GM19455 (cell line): ENCODE results near the gene RTN1.
"Not testable (repeated sequence)": the region's sequence is repeated elsewhere in the genome, so short reads cannot be mapped to it uniquely, and the experiment has no call there.

Experiments
- ATAC-seq: cut with Tn5 transposase; IDR thresholded peaks from one replicate; pipeline ENCODE4 v1.9.1; 2021; ENCODE audit not compliant: unreplicated experiment

The RTN1 gene

DNA sequence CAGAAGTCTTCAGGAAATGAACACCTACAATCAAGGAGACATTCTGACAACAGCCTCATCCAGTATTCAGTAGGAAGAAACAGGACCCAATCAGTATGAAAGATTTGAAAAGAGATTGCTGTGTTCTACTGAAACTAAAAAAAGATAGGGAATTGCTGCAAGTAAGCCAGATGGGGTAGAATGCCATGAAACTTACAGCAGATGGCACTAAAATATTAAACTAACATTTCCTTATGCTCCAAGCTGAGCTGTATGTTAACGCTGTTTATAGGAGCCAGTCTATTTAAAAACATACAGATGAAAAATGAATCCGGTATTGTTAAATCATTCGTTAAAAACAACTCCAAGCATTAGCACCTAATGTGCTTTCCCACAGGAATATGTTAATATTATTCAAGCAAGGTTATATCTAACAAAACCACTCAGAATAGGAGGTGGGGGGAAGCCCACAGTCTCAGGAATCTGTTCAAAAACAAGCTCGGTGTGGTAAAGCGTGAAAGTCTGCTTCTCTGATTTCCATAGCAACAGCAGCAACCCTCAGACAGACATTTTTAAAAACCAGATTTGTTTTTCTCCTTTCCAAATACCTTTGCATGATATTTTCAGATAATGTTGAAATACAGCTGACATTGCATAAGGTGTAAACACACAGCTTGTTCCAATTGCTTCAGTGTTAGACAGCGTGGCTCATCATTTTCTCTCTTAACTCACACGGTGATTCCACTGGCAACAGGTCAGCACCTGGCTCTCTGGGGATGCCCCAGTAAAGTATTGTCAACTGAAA lies 162.6 kb downstream of the RTN1 start:
- ATAC-seq = no peak

DNA sequence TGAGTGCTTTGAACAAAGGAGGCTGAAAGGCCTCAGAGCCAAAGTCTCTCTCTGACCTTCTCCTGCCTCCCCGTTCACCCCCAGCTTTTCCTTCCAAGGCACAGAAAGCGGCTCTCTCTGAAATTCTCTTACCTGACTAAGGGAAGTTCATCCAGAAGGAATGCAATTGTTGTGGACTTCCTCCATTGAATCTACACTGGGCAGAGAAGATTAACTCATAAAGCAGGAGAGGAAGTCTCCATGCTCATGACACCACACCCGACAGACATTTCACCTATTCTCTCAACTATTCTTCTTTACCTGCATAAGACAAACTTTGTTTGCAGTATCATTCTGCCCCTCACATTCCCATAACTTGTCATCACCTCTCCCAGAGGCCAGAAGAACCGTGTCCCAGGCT lies 164.7 kb downstream of the RTN1 start:
- no peak for ATAC-seq

DNA sequence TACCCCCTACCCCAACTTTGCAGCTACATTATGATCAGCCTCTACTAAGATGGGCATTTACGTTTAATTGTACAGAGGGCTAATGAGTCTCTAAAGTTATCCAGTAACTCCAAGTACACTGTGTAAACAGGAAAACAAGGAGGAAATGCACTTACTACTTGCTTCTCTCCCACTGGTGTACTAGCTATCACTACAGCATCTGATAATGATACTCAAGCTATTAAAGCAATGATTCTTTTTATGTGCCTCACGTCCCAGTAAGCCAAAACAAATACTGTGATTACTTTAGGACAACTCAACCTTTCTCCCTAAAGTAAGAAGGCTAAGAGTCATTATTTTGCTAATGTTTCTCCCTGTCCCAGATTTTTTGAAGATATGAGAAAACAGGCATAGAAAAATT lies 165.3 kb downstream of the RTN1 start:
- ATAC-seq = no peak

DNA sequence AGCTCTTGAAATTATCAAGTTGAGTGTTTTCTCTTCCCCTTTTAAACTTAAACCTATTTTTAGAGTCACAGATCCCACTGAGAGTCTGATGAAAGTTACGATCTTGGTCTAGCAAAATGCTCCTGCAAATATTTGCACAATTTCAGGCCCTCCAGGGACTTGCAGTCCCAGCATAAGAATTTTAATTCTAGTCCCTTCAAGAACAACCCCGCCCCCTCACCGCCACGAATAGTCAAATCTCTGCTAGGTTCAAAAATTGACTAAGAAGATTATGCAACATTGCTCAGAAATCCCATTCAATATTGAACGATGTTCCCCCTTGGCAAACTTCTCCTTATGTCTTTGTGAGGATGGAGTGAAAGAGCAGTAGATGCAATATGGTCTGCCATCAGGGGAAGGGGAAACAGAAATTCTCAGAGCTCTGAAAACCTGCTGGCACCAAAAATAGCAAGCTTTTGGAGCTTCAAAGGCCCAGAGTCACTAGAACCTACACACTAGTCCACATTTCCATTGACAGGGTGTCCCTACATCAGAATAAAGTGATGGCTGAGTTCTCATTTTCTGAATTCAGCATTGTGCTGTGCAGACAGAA lies 166.4 kb downstream of the RTN1 start:
- ATAC-seq = no peak

DNA sequence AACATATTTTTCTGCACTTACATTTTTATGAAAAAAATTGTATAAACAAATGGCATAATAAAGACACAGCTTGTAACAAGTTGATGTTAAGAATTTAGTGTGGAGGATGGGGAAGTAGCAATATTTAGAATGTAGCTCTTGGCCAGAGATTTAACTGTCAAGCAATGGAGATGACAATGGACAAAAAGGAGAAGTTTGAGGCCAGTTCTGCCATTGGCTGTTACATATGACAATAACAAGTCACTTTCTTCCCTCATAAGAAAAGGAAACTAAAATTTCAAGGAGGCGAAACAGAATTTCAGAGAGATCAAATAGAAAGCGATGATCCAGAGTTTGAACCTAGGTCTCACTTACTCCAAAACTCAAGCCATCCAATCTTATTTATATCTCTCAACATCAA lies 171.1 kb downstream of the RTN1 start:
- no peak for ATAC-seq

- no peak for ATAC-seq
These were observed 171.8 kb downstream of the RTN1 start for GRCh38 chr14:59698793-59699192.

DNA sequence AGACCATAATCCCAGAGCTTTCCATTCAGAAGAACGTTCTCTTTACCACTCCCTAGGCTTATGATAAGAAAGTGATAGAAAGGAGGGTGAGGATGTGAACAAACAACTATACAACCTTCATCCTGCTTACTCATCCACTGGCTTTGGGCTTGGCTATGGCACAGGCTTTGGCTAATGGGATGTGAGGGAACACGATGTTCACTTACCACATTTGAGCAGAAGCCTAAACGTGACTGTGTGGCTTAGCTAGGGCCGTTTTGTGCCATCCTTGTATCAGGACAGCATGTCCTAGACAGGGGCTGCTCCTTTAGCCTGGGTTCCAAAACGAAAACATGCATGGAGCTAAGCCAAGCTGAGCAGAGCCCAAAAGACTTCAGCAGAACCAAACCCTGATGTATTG lies 175.4 kb downstream of the RTN1 start:
- no peak for ATAC-seq

- no peak for ATAC-seq
These were observed 179.3 kb downstream of the RTN1 start for GRCh38 chr14:59691266-59691665.

- no peak for ATAC-seq
These were observed 180.2 kb downstream of the RTN1 start for GRCh38 chr14:59690426-59690825.

GRCh38 chr14:59688224-59689170 lies 182.1 kb downstream of the RTN1 start:
- ATAC-seq = peak; percentile 92

- no peak for ATAC-seq
These were observed 182.9 kb downstream of the RTN1 start for GRCh38 chr14:59687663-59688062.

DNA sequence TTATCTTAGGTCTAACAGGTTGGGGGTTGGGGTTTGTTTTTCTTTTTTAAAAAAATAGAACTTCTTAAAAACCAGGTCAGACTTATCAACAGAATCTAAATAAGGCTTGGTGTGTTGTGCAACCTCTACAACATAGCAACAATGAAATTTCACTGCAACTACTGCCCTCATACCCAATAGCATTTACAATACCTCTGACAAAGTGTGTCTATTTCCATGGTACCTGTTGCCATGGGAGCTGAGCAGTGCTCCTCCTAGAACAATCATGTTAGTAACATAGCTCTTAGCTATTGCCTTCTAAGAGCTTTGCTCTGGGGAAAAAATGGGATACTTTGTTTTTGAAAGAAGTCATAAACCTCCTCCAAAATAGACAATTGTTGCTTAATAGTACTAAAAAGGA lies 190.7 kb downstream of the RTN1 start:
- ATAC-seq = no peak

DNA sequence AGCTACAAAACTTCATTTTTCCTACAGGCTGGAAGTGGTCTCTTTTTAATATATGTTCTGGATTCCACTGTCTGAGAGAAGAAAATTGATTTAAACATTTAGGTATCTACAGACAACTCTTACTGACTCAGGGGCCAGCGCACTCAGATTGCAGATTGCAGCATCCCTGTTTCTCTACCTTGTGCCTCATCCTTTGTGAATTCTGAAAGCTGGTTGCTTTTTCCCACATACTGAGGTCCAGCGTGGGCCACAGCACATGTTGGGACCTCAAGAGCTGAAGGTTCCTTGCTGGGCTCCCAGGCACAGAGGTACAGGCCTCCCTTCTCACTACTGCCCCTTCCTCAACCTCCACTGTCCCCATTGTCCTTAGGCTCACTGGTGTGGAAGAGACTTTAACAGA lies 192.2 kb downstream of the RTN1 start:
- no peak for ATAC-seq

DNA sequence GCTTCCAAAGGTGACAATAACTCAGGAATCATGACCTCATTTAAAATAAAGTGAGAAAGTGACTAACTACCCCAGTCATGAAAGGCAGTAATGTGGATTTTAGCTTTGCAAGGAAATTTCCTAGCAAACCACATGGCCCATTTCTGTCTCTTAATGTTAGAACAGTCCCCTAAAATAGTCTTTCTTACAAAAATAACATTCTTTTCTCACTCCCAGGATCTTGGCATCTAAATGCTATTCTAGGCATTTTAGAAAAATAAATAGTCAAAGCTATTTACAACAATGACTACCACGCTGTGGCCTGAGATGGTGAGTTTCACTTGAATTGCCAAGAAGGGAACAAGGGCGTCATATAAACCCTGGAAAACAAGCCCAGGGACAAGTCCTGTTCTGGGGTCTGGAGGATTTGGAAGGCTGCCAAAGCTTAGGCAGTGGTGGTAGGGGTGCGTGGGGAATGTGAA lies 192.8 kb downstream of the RTN1 start:
- no peak for ATAC-seq

DNA sequence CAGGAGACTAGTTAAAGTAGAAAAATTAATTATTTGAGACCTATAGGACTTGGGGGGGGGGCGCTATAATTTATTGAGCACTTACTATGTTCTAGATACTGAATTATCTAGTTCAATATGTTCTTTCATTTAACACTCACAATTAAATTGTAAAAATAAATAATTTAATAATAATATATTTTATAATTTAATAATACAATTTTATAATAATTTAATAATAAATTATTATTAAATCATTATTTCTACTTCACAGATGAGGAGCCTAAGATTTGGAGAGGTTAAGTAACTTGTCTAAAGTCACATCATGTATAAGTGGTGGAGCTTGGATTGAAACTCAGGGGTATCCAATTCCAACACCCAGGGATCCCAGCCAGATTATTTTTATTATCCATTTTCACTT lies 195.2 kb downstream of the RTN1 start:
- no peak for ATAC-seq

GRCh38 chr14:59664741-59665140 lies 205.8 kb downstream of the RTN1 start:
- ATAC-seq = no peak

- no peak for ATAC-seq
These were observed 212.8 kb downstream of the RTN1 start for GRCh38 chr14:59657769-59658168.

GRCh38 chr14:59656473-59656872 lies 214.1 kb downstream of the RTN1 start:
- no peak for ATAC-seq

DNA sequence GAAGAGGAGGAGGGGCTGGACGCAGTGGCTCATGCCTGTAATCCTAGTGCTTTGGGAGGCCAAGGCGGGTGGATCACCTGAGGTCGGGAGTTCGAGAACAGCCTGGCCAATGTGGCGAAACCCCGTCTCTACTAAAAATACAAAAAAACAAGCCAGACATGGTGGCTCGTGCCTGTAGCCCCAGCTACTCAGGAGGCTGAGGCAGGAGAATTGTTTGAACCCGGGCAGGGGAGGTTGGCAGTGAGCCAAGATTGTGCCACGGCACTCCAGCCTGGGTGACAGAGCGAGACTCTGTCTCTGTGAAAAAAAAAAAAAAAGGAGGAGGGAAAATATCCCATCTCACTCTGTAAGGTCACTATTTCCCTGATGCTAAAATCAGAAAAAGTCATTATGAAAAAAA lies 216.4 kb downstream of the RTN1 start:
- not testable (repeated sequence) for ATAC-seq

GRCh38 chr14:59646832-59647231 lies 223.7 kb downstream of the RTN1 start:
- ATAC-seq = not testable (repeated sequence)

- ATAC-seq = no peak
These were observed 231.7 kb downstream of the RTN1 start for GRCh38 chr14:59638885-59639284.

DNA sequence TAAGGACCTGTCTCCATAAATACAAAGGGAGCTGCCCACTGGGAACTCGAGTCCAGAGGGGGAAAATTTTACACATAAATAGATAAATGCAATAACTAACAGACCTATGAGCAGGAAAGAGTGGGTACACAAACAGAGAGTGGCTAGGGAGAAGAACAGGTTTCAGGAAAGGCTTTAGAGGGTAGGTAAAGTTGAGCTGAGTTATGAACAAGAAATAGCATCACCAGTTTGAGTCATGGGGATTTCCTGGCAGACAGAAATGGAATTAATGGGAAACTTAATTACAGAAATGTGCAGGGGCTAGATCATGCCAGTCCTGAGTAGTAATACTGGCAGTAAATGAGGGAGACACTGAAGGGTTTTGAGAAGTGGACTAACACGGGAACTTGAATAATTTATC lies 236.0 kb downstream of the RTN1 start:
- ATAC-seq = no peak
